IMR-90 (cell line): ENCODE measurements around the gene SNX33. TPM values are rescaled to one million over a fixed set of nuclear protein-coding genes. Genes with fewer than 3 reads are reported as not detected.

Experiments used
- ATAC-seq: fragments of 200-7000 bp; cut with Tn5 transposase; 2 replicates; pipeline ENCODE4 v1.9.1; 2020; ENCODE audit warnings: low read depth, mild to moderate bottlenecking, moderate library complexity
- BruUV-seq: library from RNA; stranded (reverse); fragments of 400-500 nt; replicated peaks from 2 replicates; lab custom pipeline; 2021; lab: Mats Ljungman, UMichigan
- CTCF ChIA-PET: fragments of 300-600 bp; formaldehyde crosslinking; extraction: SDS; loops from one replicate; lab custom pipeline; 2021; ENCODE audit warnings: antibody characterized with exemption; lab: Yijun Ruan, JAX
- POLR2A ChIA-PET: fragments of 300-600 bp; sonication (Branson Sonifier 250); formaldehyde crosslinking; loops from one replicate; lab custom pipeline; 2022; ENCODE audit warnings: antibody characterized with exemption; ENCODE audit not compliant: unreplicated experiment; lab: Charles Lee
- DNase-seq: peaks from one replicate; pipeline ENCODE4 v3.0.0; 2013
- H2AFZ ChIP-seq: replicated peaks from 2 replicates; pipeline ENCODE3; 2013; ENCODE audit warnings: low read length, mild to moderate bottlenecking; ENCODE audit not compliant: poor library complexity
- H2AK5ac ChIP-seq: 2 replicates; pipeline ENCODE4 v1.6.1; 2013; ENCODE audit warnings: low read depth, low read length, inconsistent platforms
- H2AK9ac ChIP-seq: replicated peaks from 2 replicates; pipeline ENCODE3; 2013; ENCODE audit warnings: mild to moderate bottlenecking, low read depth, low read length, moderate library complexity; ENCODE audit not compliant: poor library complexity
- H2BK120ac ChIP-seq: 2 replicates; pipeline ENCODE4 v1.6.1; 2013; ENCODE audit warnings: low read depth, low read length, inconsistent platforms
- H2BK15ac ChIP-seq: 3 replicates; pipeline ENCODE4 v1.6.1; 2013; ENCODE audit warnings: low read depth, low read length, inconsistent platforms
- H2BK20ac ChIP-seq: 2 replicates; pipeline ENCODE4 v1.6.1; 2013; ENCODE audit warnings: low read depth, mild to moderate bottlenecking, inconsistent platforms, low read length, moderate library complexity
- H2BK5ac ChIP-seq: 2 replicates; pipeline ENCODE4 v1.6.1; 2013; ENCODE audit warnings: mild to moderate bottlenecking, low read depth, low read length, inconsistent platforms; ENCODE audit not compliant: poor library complexity, severe bottlenecking
- H3K14ac ChIP-seq: replicated peaks from 2 replicates; pipeline ENCODE4 v1.6.1; 2013; ENCODE audit warnings: low read depth, low read length, inconsistent platforms
- H3K18ac ChIP-seq: 2 replicates; pipeline ENCODE4 v1.6.1; 2013; ENCODE audit warnings: low read depth, low read length, control low read depth
- H3K23ac ChIP-seq: 2 replicates; pipeline ENCODE4 v1.6.1; 2013; ENCODE audit warnings: low read depth, low read length, inconsistent platforms
- H3K27ac ChIP-seq: 2 replicates; pipeline ENCODE4 v1.5.1; 2013; ENCODE audit warnings: mild to moderate bottlenecking, control low read depth, low read length; ENCODE audit not compliant: insufficient read depth
- H3K27me3 ChIP-seq: 2 replicates; pipeline ENCODE4 v1.6.1; 2013; ENCODE audit warnings: low read length; ENCODE audit not compliant: control insufficient read depth, insufficient read depth
- H3K36me3 ChIP-seq: 2 replicates; pipeline ENCODE4 v1.6.1; 2013; ENCODE audit warnings: low read length, mixed read lengths; ENCODE audit not compliant: control insufficient read depth, insufficient read depth
- H3K4ac ChIP-seq: 2 replicates; pipeline ENCODE4 v1.6.1; 2013; ENCODE audit warnings: low read depth, low read length, inconsistent platforms
- H3K4me1 ChIP-seq: 2 replicates; pipeline ENCODE4 v1.6.1; 2013; ENCODE audit warnings: low read length, mixed read lengths; ENCODE audit not compliant: control insufficient read depth, insufficient read depth
- H3K4me2 ChIP-seq: 2 replicates; pipeline ENCODE4 v1.6.1; 2013; ENCODE audit warnings: low read depth, mild to moderate bottlenecking, control low read depth, low read length, moderate library complexity
- H3K4me3 ChIP-seq: 2 replicates; pipeline ENCODE4 v1.5.1; 2013; ENCODE audit warnings: low read depth, mild to moderate bottlenecking, control low read depth, low read length, moderate library complexity; ENCODE audit not compliant: insufficient read depth
- H3K56ac ChIP-seq: 2 replicates; pipeline ENCODE4 v1.6.1; 2013; ENCODE audit warnings: low read length, inconsistent platforms; ENCODE audit not compliant: insufficient read depth; ENCODE audit errors: extremely low read depth
- H3K79me1 ChIP-seq, 2 experiments: 2 replicates each; pipeline ENCODE4 v1.6.1; 2013; ENCODE audit warnings: low read length in 2 of 2, inconsistent platforms in 1 of 2, low read depth in 1 of 2
- H3K9ac ChIP-seq: 2 replicates; pipeline ENCODE4 v1.6.1; 2013; ENCODE audit warnings: low read depth, low read length, control low read depth
- H3K9me1 ChIP-seq: 2 replicates; pipeline ENCODE4 v1.6.1; 2013; ENCODE audit warnings: low read length, inconsistent platforms; ENCODE audit not compliant: insufficient read depth
- H3K9me3 ChIP-seq: 2 replicates; pipeline ENCODE4 v1.6.1; 2013; ENCODE audit warnings: low read length; ENCODE audit not compliant: control insufficient read depth, insufficient read depth
- H4K20me1 ChIP-seq: 2 replicates; pipeline ENCODE4 v1.6.1; 2013; ENCODE audit warnings: low read length, inconsistent platforms; ENCODE audit not compliant: insufficient read depth
- H4K5ac ChIP-seq: 2 replicates; pipeline ENCODE4 v1.6.1; 2013; ENCODE audit warnings: mild to moderate bottlenecking, low read depth, low read length, control low read depth
- H4K8ac ChIP-seq, 2 experiments: 2 replicates each; pipeline ENCODE4 v1.6.1; 2013; ENCODE audit warnings: low read depth in 2 of 2, low read length in 2 of 2, control low read depth in 1 of 2, inconsistent platforms in 1 of 2
- H4K91ac ChIP-seq: 2 replicates; pipeline ENCODE4 v1.6.1; 2013; ENCODE audit warnings: low read depth, low read length, inconsistent platforms; ENCODE audit not compliant: insufficient read depth
- BHLHE40 ChIP-seq: fragments of 150-350 bp; IDR thresholded peaks from 2 replicates; pipeline ENCODE4 v1.6.1; 2016; ENCODE audit warnings: mild to moderate bottlenecking, low read depth, low read length
- CEBPB ChIP-seq: IDR thresholded peaks from 2 replicates; pipeline ENCODE4 v1.6.1; 2012; ENCODE audit warnings: low read depth, low read length, improper control_type of control experiment
- CHD1 ChIP-seq: IDR thresholded peaks from 2 replicates; pipeline ENCODE4 v1.6.1; 2012; ENCODE audit warnings: low read depth, low read length, improper control_type of control experiment
- CTCF ChIP-seq: conservative IDR thresholded peaks from 2 replicates; pipeline ENCODE4 v1.5.1; 2012; ENCODE audit warnings: mild to moderate bottlenecking, low read depth, low read length, improper control_type of control experiment
- FOS ChIP-seq: fragments of 150-350 bp; IDR thresholded peaks from 2 replicates; pipeline ENCODE4 v1.6.1; 2016; ENCODE audit warnings: low read depth, low read length
- MAFK ChIP-seq: IDR thresholded peaks from 2 replicates; pipeline ENCODE4 v1.6.1; 2012; ENCODE audit warnings: low read depth, low read length, improper control_type of control experiment
- MAZ ChIP-seq: IDR thresholded peaks from 2 replicates; pipeline ENCODE4 v1.6.1; 2012; ENCODE audit warnings: low read depth, mild to moderate bottlenecking, low read length, improper control_type of control experiment, moderate library complexity, borderline replicate concordance
- MXI1 ChIP-seq: IDR thresholded peaks from 2 replicates; pipeline ENCODE4 v1.6.1; 2012; ENCODE audit warnings: low read depth, mild to moderate bottlenecking, low read length, moderate library complexity, borderline replicate concordance
- NFE2L2 ChIP-seq: fragments of 150-350 bp; IDR thresholded peaks from 2 replicates; pipeline ENCODE4 v1.6.1; 2016; ENCODE audit warnings: low read depth, mild to moderate bottlenecking, low read length
- POLR2A ChIP-seq: IDR thresholded peaks from 2 replicates; pipeline ENCODE4 v1.6.1; 2012; ENCODE audit warnings: mild to moderate bottlenecking, low read depth, low read length
- RAD21 ChIP-seq: IDR thresholded peaks from 2 replicates; pipeline ENCODE4 v1.6.1; 2012; ENCODE audit warnings: low read length, improper control_type of control experiment
- RCOR1 ChIP-seq: IDR thresholded peaks from 2 replicates; pipeline ENCODE4 v1.6.1; 2012; ENCODE audit warnings: mild to moderate bottlenecking, low read length, improper control_type of control experiment; ENCODE audit not compliant: insufficient replicate concordance
- RFX5 ChIP-seq: IDR thresholded peaks from 2 replicates; pipeline ENCODE4 v1.8.0; 2012; ENCODE audit warnings: low read depth, mild to moderate bottlenecking, low read length, moderate library complexity
- SMC3 ChIP-seq: fragments of 150-350 bp; IDR thresholded peaks from 2 replicates; pipeline ENCODE4 v1.6.1; 2016; ENCODE audit warnings: low read depth, mild to moderate bottlenecking, antibody characterized with exemption, low read length, moderate library complexity
- USF2 ChIP-seq: fragments of 150-350 bp; IDR thresholded peaks from 2 replicates; pipeline ENCODE4 v1.6.1; 2017; ENCODE audit warnings: mild to moderate bottlenecking, antibody characterized with exemption, low read length, low read depth
- WGBS, 2 experiments: methylation state at CpG; one replicate each; pipeline versions ENCODE4 v1.1.5 to v1.1.7; 2013; ENCODE audit warnings: missing lambda C conversion rate in 2 of 2; ENCODE audit not compliant: insufficient read length in 1 of 2; ENCODE audit errors: extremely low coverage in 2 of 2; 5-methylcytosine and 5-hydroxymethylcytosine counted together
- dilution Hi-C: fragments of 300-500 bp; cut with HindIII; formaldehyde crosslinking; loops from one replicate; pipeline ENCODE4 v1.14.3; 2018; ENCODE audit warnings: low sequenced_read_pairs; ENCODE audit not compliant: unreplicated experiment
- in situ Hi-C: fragments of 300-500 bp; cut with MboI; formaldehyde crosslinking; loops from 3 replicates; pipeline ENCODE4 v1.14.3; 2019; ENCODE audit warnings: low sequenced_read_pairs, inconsistent platforms, mixed read lengths
- intact Hi-C: fragments of 100-400 bp; cut with micrococcal nuclease; formaldehyde crosslinking; loops from 2 replicates; pipeline ENCODE4 v1.10.0; 2022
- polyA plus RNA-seq, 3 experiments: library from polyadenylated mRNA; depleted of rRNA; stranded (reverse); fragments of >200 nt; gene quantifications; 2 replicates each; pipeline ENCODE4 v1.2.3, GENCODE V29; 2012; ENCODE audit warnings: low replicate concordance in 1 of 3
- total RNA-seq: library from RNA; depleted of rRNA; stranded (reverse); fragments of >200 nt; gene quantifications from 2 replicates; pipeline ENCODE4 v1.2.3, GENCODE V29; 2012
- TF ChIP-seq, protein P1 (sequence below): fragments of 150-350 bp; IDR thresholded peaks from 2 replicates; pipeline ENCODE4 v1.6.1; 2016; ENCODE audit warnings: low read depth, mild to moderate bottlenecking, low read length, moderate library complexity, borderline replicate concordance

The SNX33 gene
- total and polyA plus RNA-seq, 2 of the 4 experiments (the other 2 are of a cell fraction) = 12.7 to 14.6 TPM

DNA sequence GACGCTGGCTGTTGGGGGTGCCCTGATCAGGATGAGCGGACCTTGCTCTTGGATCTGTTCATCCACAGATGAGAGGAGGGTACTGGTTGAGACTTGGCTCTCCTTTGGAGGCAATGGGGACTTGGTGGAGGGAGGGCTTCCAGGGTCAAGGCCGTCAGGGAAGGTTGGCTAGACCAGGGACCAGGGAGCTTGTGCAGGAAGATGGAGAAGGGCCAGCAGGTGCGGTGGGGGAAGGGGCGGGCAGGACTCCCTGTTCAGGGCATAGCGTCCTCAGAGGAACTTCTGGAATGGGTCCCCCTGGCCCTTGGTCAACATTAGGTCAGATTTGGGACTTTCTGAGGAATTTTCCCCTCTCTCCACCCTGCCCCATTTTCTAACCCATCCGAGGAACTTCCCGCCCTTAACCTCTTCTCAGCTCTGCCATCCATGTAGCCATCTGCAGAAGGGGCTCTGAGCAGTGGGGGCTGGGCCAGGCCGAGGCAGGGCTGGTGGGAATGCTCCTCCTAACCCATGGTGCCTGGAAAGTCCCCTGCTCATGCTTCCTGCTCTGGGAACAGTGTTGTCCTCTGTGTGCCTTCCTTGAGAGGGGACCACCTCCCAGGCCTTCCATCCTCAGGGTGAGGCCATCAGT, 11.5 kb downstream of the SNX33 start:
- 90% methylated on average over 3 of the region's 9 CpGs; no CpG with 5 or more reads in 1 of the 2 experiments for WGBS, 2 experiments
- no peak for DNase-seq
- Histone ChIP-seq H3K14ac (no peak overlapping the region), H4K5ac (no peak overlapping the region), H3K27ac (no peak overlapping the region), H4K91ac (no peak overlapping the region), H3K4ac (0 out of 2 replicates have a peak overlapping the region, but pooled peaks have one; percentile 18), H3K9me1 (peaks cover 38% of the 10 kb centered on the region), H2BK15ac (no peak overlapping the region), H3K79me1 (peaks cover 17 to 92% of the 10 kb centered on the region in 2 experiments), H2BK20ac (no peak overlapping the region), H2AFZ (no peak overlapping the region), H2BK120ac (no peak overlapping the region), H3K9me3 (no peaks in the 10 kb centered on the region), H3K4me2 (no peak overlapping the region), H3K27me3 (no peaks in the 10 kb centered on the region), H3K36me3 (peaks cover 51% of the 10 kb centered on the region), H3K56ac (no peak overlapping the region), H3K23ac (no peak overlapping the region), H3K4me1 (peaks cover 24% of the 10 kb centered on the region), H2AK9ac (peak overlapping the region; percentile 70), H4K8ac (no peak overlapping the region), H2AK5ac (peak overlapping the region; percentile 68), H3K18ac (no peak overlapping the region), H3K4me3 (no peak overlapping the region), H2BK5ac (peak overlapping the region; percentile 12), H4K20me1 (peaks cover 50% of the 10 kb centered on the region), H3K9ac (no peak overlapping the region)
- ATAC-seq = no peak
- no TSS peak for BruUV-seq
- TF ChIP-seq MXI1 (no peak), FOS (no peak), POLR2A (no peak), SMC3 (no peak), RCOR1 (no peak), RFX5 (no peak), CEBPB (no peak), MAZ (no peak), RAD21 (no peak), MAFK (no peak), CHD1 (no peak), CTCF (no peak), BHLHE40 (no peak), NFE2L2 (no peak), USF2 (no peak)
- TF ChIP-seq, protein P1, sequence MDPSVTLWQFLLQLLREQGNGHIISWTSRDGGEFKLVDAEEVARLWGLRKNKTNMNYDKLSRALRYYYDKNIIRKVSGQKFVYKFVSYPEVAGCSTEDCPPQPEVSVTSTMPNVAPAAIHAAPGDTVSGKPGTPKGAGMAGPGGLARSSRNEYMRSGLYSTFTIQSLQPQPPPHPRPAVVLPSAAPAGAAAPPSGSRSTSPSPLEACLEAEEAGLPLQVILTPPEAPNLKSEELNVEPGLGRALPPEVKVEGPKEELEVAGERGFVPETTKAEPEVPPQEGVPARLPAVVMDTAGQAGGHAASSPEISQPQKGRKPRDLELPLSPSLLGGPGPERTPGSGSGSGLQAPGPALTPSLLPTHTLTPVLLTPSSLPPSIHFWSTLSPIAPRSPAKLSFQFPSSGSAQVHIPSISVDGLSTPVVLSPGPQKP = no peak
- dilution Hi-C loops = no loop called here
- ChIA-PET CTCF (no interaction called here), POLR2A (no interaction called here)
- intact Hi-C loops = no loop called here
- in situ Hi-C loops = no loop called here
